Naive B cell (primary cell): ENCODE results near the gene CCDC148. TPM values are rescaled to one million over a fixed set of nuclear protein-coding genes. Genes with fewer than 3 reads are reported as not detected.

ENCODE experiments used
- ATAC-seq, 2 donors: fragments of 150-1000 bp; cut with Tn5 transposase; 2 replicates each; pipeline ENCODE4 v1.10.0; 2021; ENCODE audit warnings: low read depth in 2 of 2, mild to moderate bottlenecking in 2 of 2, moderate library complexity in 2 of 2
- DNase-seq: peaks from one replicate; pipeline ENCODE4 v3.0.0; 2022
- H3K27ac Mint-ChIP-seq, 6 donors: one replicate each; pipeline ENCODE4 v1.8.0; 2020 to 2022; ENCODE audit warnings: mild to moderate bottlenecking in 6 of 6, mixed read lengths in 6 of 6, moderate library complexity in 5 of 6, inconsistent platforms in 2 of 6
- H3K27me3 Mint-ChIP-seq, 3 donors: one replicate each; pipeline ENCODE4 v1.8.0; 2021 to 2022; ENCODE audit warnings: mixed read lengths in 3 of 3, mild to moderate bottlenecking in 1 of 3
- H3K36me3 Mint-ChIP-seq, 2 donors: one replicate each; pipeline ENCODE4 v1.8.0; 2020 to 2022; ENCODE audit warnings: mixed read lengths in 2 of 2, inconsistent platforms in 1 of 2, mild to moderate bottlenecking in 1 of 2
- H3K4me1 Mint-ChIP-seq, 3 donors: one replicate each; pipeline ENCODE4 v1.8.0; 2020 to 2022; ENCODE audit warnings: mixed read lengths in 3 of 3, inconsistent platforms in 1 of 3, mild to moderate bottlenecking in 1 of 3, moderate library complexity in 1 of 3
- H3K4me3 Mint-ChIP-seq, 8 donors: one replicate each; pipeline ENCODE4 v1.8.0; 2020 to 2022; ENCODE audit warnings: mild to moderate bottlenecking in 8 of 8, mixed read lengths in 8 of 8, moderate library complexity in 8 of 8, inconsistent platforms in 2 of 8
- H3K9me3 Mint-ChIP-seq, 7 donors: one replicate each; pipeline ENCODE4 v1.8.0; 2020 to 2022; ENCODE audit warnings: mixed read lengths in 7 of 7, mild to moderate bottlenecking in 5 of 7, inconsistent platforms in 2 of 7, moderate library complexity in 1 of 7
- polyA plus RNA-seq, 6 donors: library from polyadenylated mRNA; unstranded; fragments of 300-500 nt; fragmentation: Illumina TruSeq; gene quantifications; one replicate each; pipeline ENCODE4 v1.2.3, GENCODE V29; 2021; ENCODE audit warnings: low read depth in 6 of 6

The CCDC148 gene
- polyA plus RNA-seq, 6 donors from 2014 or later: not detected

GRCh38 chr2:158191076-158191895 is 265.3 kb downstream of the CCDC148 start:
- peak overlapping the region; percentile 70 to 90 (median 79) for H3K4me3 Mint-ChIP-seq
- H3K9me3 Mint-ChIP-seq: no peaks in the 10 kb centered on the region
- peak; percentile 74 to 79 for ATAC-seq
- DNase-seq: peak; percentile 54
- peak overlapping the region in 5 of 6 donors; percentile 86 to 98 (median 95) for H3K27ac Mint-ChIP-seq
- no peaks in the 10 kb centered on the region for H3K27me3 Mint-ChIP-seq
- peaks cover 16 to 29% (median 29%) of the 10 kb centered on the region in 3 donors for H3K4me1 Mint-ChIP-seq
- no peaks in the 10 kb centered on the region for H3K36me3 Mint-ChIP-seq

GRCh38 chr2:158189526-158189925 is 267.0 kb downstream of the CCDC148 start:
- ATAC-seq: peak; percentile 75 to 84
- Mint-ChIP-seq H3K4me3 (peak overlapping the region in 7 of 8 donors; percentile 24 to 89 (median 70)), H3K4me1 (peaks cover 15 to 29% (median 29%) of the 10 kb centered on the region in 3 donors), H3K36me3 (no peaks in the 10 kb centered on the region), H3K9me3 (no peaks in the 10 kb centered on the region), H3K27ac (peak overlapping the region in 5 of 6 donors; percentile 53 to 92 (median 62)), H3K27me3 (no peaks in the 10 kb centered on the region)
- DNase-seq: peak; percentile 21

- no peak overlapping the region for H3K4me3 Mint-ChIP-seq
- H3K4me1 Mint-ChIP-seq: peaks cover 15 to 29% (median 29%) of the 10 kb centered on the region in 3 donors
- H3K9me3 Mint-ChIP-seq: no peaks in the 10 kb centered on the region
- ATAC-seq (no peak), DNase-seq (no peak)
- H3K27ac Mint-ChIP-seq: no peak overlapping the region
- no peaks in the 10 kb centered on the region for H3K27me3 Mint-ChIP-seq
- no peaks in the 10 kb centered on the region for H3K36me3 Mint-ChIP-seq
These were observed 268.6 kb downstream of the CCDC148 start for GRCh38 chr2:158187908-158188307.

- DNase-seq (no peak), ATAC-seq (no peak)
- Mint-ChIP-seq H3K9me3 (no peaks in the 10 kb centered on the region), H3K27me3 (peaks cover 0 to 12% (median 8%) of the 10 kb centered on the region in 3 donors), H3K27ac (no peak overlapping the region), H3K36me3 (no peaks in the 10 kb centered on the region), H3K4me1 (peaks cover 7 to 8% (median 7%) of the 10 kb centered on the region in 3 donors), H3K4me3 (no peak overlapping the region)
These were observed 271.8 kb downstream of the CCDC148 start for GRCh38 chr2:158184556-158185343.

- Mint-ChIP-seq H3K27me3 (peaks cover 0 to 12% (median 8%) of the 10 kb centered on the region in 3 donors), H3K36me3 (no peaks in the 10 kb centered on the region), H3K4me3 (no peak overlapping the region), H3K27ac (peak overlapping the region in 1 of 6 donors; percentile 5), H3K9me3 (no peaks in the 10 kb centered on the region), H3K4me1 (peaks cover 3 to 5% (median 3%) of the 10 kb centered on the region in 3 donors)
- DNase-seq (no peak), ATAC-seq (no peak)
These were observed 272.6 kb downstream of the CCDC148 start for GRCh38 chr2:158184001-158184400.

GRCh38 chr2:158182676-158183295 is 273.8 kb downstream of the CCDC148 start:
- ATAC-seq: no peak
- H3K36me3 Mint-ChIP-seq: no peaks in the 10 kb centered on the region
- peaks cover 0 to 12% (median 8%) of the 10 kb centered on the region in 3 donors for H3K27me3 Mint-ChIP-seq

GRCh38 chr2:158181171-158181570 is 275.4 kb downstream of the CCDC148 start:
- peaks cover 0 to 12% (median 8%) of the 10 kb centered on the region in 3 donors for H3K27me3 Mint-ChIP-seq
- peaks cover 3 to 5% (median 3%) of the 10 kb centered on the region in 3 donors for H3K4me1 Mint-ChIP-seq
- H3K4me3 Mint-ChIP-seq: no peak overlapping the region
- no peaks in the 10 kb centered on the region for H3K9me3 Mint-ChIP-seq
- ATAC-seq (no peak), DNase-seq (no peak)
- H3K36me3 Mint-ChIP-seq: no peaks in the 10 kb centered on the region
- H3K27ac Mint-ChIP-seq: no peak overlapping the region

More at GRCh38 chr2:158182676-158183295, 273.8 kb downstream of the CCDC148 start:
- Mint-ChIP-seq H3K27ac (no peak overlapping the region), H3K9me3 (no peaks in the 10 kb centered on the region), H3K4me3 (no peak overlapping the region), H3K4me1 (peaks cover 3 to 5% (median 3%) of the 10 kb centered on the region in 3 donors)
- no peak for DNase-seq

GRCh38 chr2:158179660-158180059 is 276.9 kb downstream of the CCDC148 start:
- no peak overlapping the region for H3K4me3 Mint-ChIP-seq
- peaks cover 0 to 17% (median 8%) of the 10 kb centered on the region in 3 donors for H3K27me3 Mint-ChIP-seq
- peak overlapping the region in 2 of 6 donors; percentile 43 to 64 for H3K27ac Mint-ChIP-seq
- H3K36me3 Mint-ChIP-seq: no peaks in the 10 kb centered on the region
- ATAC-seq: peak in 1 of 2 donors; percentile 37
- peaks cover 3 to 5% (median 3%) of the 10 kb centered on the region in 3 donors for H3K4me1 Mint-ChIP-seq
- H3K9me3 Mint-ChIP-seq: no peaks in the 10 kb centered on the region
- no peak for DNase-seq

GRCh38 chr2:158178646-158179045 is 277.9 kb downstream of the CCDC148 start:
- DNase-seq: no peak
- H3K9me3 Mint-ChIP-seq: no peaks in the 10 kb centered on the region
- H3K27me3 Mint-ChIP-seq: peaks cover 0 to 17% (median 8%) of the 10 kb centered on the region in 3 donors
- ATAC-seq: no peak
- H3K36me3 Mint-ChIP-seq: no peaks in the 10 kb centered on the region
- H3K4me1 Mint-ChIP-seq: peaks cover 3 to 5% (median 3%) of the 10 kb centered on the region in 3 donors
- no peak overlapping the region for H3K4me3 Mint-ChIP-seq
- no peak overlapping the region for H3K27ac Mint-ChIP-seq

- DNase-seq (no peak), ATAC-seq (no peak)
- H3K4me1 Mint-ChIP-seq: peaks cover 0 to 4% (median 3%) of the 10 kb centered on the region in 3 donors
- H3K27ac Mint-ChIP-seq: peak overlapping the region in 1 of 6 donors; percentile 21
- peaks cover 4 to 12% (median 6%) of the 10 kb centered on the region in 3 donors for H3K27me3 Mint-ChIP-seq
- H3K36me3 Mint-ChIP-seq: no peaks in the 10 kb centered on the region
- H3K4me3 Mint-ChIP-seq: peak overlapping the region in 2 of 8 donors; percentile 1 to 67
- no peaks in the 10 kb centered on the region for H3K9me3 Mint-ChIP-seq
These were observed 281.6 kb downstream of the CCDC148 start for GRCh38 chr2:158174956-158175355.

- no peak for DNase-seq
- Mint-ChIP-seq H3K4me1 (no peaks in the 10 kb centered on the region), H3K36me3 (no peaks in the 10 kb centered on the region), H3K4me3 (no peak overlapping the region), H3K9me3 (no peaks in the 10 kb centered on the region), H3K27ac (no peak overlapping the region), H3K27me3 (peaks cover 4 to 12% (median 4%) of the 10 kb centered on the region in 3 donors)
- no peak for ATAC-seq
These were observed 282.1 kb downstream of the CCDC148 start for GRCh38 chr2:158174495-158174894.

- DNase-seq (no peak), ATAC-seq (no peak)
- Mint-ChIP-seq H3K4me3 (peak overlapping the region in 1 of 8 donors; percentile 35), H3K27ac (peak overlapping the region in 1 of 6 donors; percentile 10), H3K36me3 (no peaks in the 10 kb centered on the region), H3K9me3 (no peaks in the 10 kb centered on the region), H3K27me3 (peaks cover 4 to 12% (median 4%) of the 10 kb centered on the region in 3 donors), H3K4me1 (no peaks in the 10 kb centered on the region)
These were observed 283.8 kb downstream of the CCDC148 start for GRCh38 chr2:158172719-158173118.

GRCh38 chr2:158154596-158154995 is 302.0 kb downstream of the CCDC148 start:
- Mint-ChIP-seq H3K27ac (no peak overlapping the region), H3K4me3 (no peak overlapping the region), H3K36me3 (no peaks in the 10 kb centered on the region), H3K27me3 (peaks cover 0 to 7% (median 4%) of the 10 kb centered on the region in 3 donors), H3K4me1 (no peaks in the 10 kb centered on the region), H3K9me3 (peaks cover 0 to 6% (median 0%) of the 10 kb centered on the region in 7 donors)
- DNase-seq (no peak), ATAC-seq (no peak)
